Heart left ventricle (tissue), 13 donors: ENCODE measurements around the gene HS1BP3.

Source experiments
- CTCF ChIP-seq, 12 donors: fragments of 200-600 bp; sonication (generic) in 4 of 12; IDR thresholded peaks; one replicate each; pipeline versions ENCODE4 v1.5.0 to v1.8.0; 2018 to 2022; ENCODE audit warnings: antibody characterized with exemption in 12 of 12, mild to moderate bottlenecking in 5 of 12
- POLR2A ChIP-seq, 2 donors: fragments of 450-650 bp; IDR thresholded peaks; one replicate each; pipeline ENCODE4 v1.6.1; 2017; ENCODE audit warnings: antibody characterized with exemption in 2 of 2, mild to moderate bottlenecking in 2 of 2, moderate library complexity in 2 of 2
- donor health status: ischemic (EF 13 %, LVEDD 7.1; RV severe dilation, severe dysfunction).
- donor health status: DM: no; HTN: yes; CAD: no.
- donor health status: DM: no; HTN: no; CAD: no.
- donor health status: ischemic (EF 25% LVEDD 6.9; RV normal size, moderate dysfunction).
- donor health status: ischemic (EF 25% LVEDD 5.7; RV mildly dilated, moderate dysfunction).
- donor health status: ischemic (EF 35%, LVEDD 5.7; RV mildly dilated, moderate dysfunction).
- donor health status: nonischemic (EF 11% LVEDD 7.7; RV severe dilation, severe dysfunction).
- donor health status: DM: yes; HTN: yes; CAD: no.
- donor health status: PGD.
- donor health status: ischemic (EF 29% LVEDD 5.4; RV normal size, mild dysfunction).
- donor health status: nonischemic (EF 23%, LVEDD 6.1; RV moderate dilation, normal function).

DNA sequence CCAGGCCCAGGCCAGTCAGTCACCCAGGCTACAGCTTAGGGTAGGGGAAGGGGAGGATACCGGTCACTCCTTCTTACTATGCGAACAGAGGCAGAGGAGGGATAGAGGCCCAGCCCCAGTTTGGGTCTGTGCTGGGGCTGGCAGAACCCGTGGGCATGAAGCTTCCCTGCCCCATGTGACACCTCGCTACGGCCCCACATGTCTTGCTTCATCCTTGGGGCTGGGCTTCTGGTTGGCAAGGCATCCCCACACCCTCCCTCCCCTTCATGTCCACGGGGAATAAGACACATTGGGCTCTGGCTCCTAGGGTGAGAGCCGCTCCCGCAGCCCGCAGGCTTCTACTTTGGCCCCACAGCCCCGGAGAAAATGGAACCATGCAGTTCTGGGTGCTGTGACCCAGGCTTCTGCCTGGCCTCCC lies 32.4 kb downstream of the HS1BP3 start:
- TF ChIP-seq CTCF (IDR thresholded peaks at IDR 0.05) (no peak), POLR2A (IDR thresholded peaks at IDR 0.05) (no peak)
